HepG2 (cell line): ENCODE results near the gene NUDT22. TPM values are rescaled to one million over a fixed set of nuclear protein-coding genes. Genes with fewer than 3 reads are reported as not detected.

Source experiments
- ATAC-seq: fragments of 200-7000 bp; cut with Tn5 transposase; 3 replicates; pipeline ENCODE4 v1.9.1; 2020; ENCODE audit warnings: mild to moderate bottlenecking, moderate library complexity
- BruUV-seq: library from RNA; stranded (reverse); fragments of 400-500 nt; replicated peaks from 2 replicates; lab custom pipeline; 2021; lab: Mats Ljungman, UMichigan
- CTCF ChIA-PET: fragments of 300-600 bp; formaldehyde crosslinking; extraction: SDS; loops from one replicate; lab custom pipeline; 2021; ENCODE audit warnings: low total read pairs, inconsistent platforms, low intra/inter-chr PET ratio; lab: Yijun Ruan, JAX
- POLR2A ChIA-PET: fragments of 350-600 bp; sonication (Branson Sonifier 250); formaldehyde crosslinking; loops from one replicate; lab custom pipeline; 2020; ENCODE audit warnings: antibody characterized with exemption, inconsistent platforms; lab: Yijun Ruan, JAX
- DNase-seq: peaks from one replicate; pipeline ENCODE4 v3.0.0-alpha.2; 2015; ENCODE audit warnings: low spot score
- FAIRE-seq: peaks from 3 replicates; lab custom pipeline; 2011; peaks lifted over from hg19 to GRCh38; lab: Jason Lieb, UNC
- H2AFZ ChIP-seq: one replicate; pipeline ENCODE4 v1.6.1; 2011; ENCODE audit warnings: low read length, inconsistent platforms
- H3K27ac ChIP-seq: fragments of 300-600 bp; 3 replicates; pipeline ENCODE4 v1.8.0; 2011; ENCODE audit warnings: mixed run types, mild to moderate bottlenecking, mixed read lengths, low read length, inconsistent platforms; ENCODE audit not compliant: insufficient read depth; ENCODE audit errors: extremely low read length
- H3K27me3 ChIP-seq, 2 experiments: fragments of 200-600 bp in 1 of 2; 2 replicates in 1 of 2; 3 replicates in 1 of 2; pipeline versions ENCODE4 v1.6.0 to v1.8.0; 2011; ENCODE audit warnings: low read length in 2 of 2, mild to moderate bottlenecking in 2 of 2, moderate library complexity in 2 of 2, inconsistent platforms in 1 of 2; ENCODE audit not compliant: insufficient read depth in 2 of 2, control insufficient read depth in 1 of 2
- H3K36me3 ChIP-seq, 2 experiments: fragments of 200-600 bp in 1 of 2; replicated peaks in 1 of 2; 2 replicates in 1 of 2; 3 replicates in 1 of 2; pipeline versions ENCODE4 v1.5.1 to v1.8.0; 2011; ENCODE audit warnings: low read length in 2 of 2, inconsistent platforms in 1 of 2; ENCODE audit not compliant: insufficient read depth in 2 of 2, control insufficient read depth in 1 of 2
- H3K4me1 ChIP-seq: 2 replicates; pipeline ENCODE4 v1.5.1; 2012; ENCODE audit warnings: low read length, inconsistent platforms; ENCODE audit not compliant: insufficient read depth
- H3K4me2 ChIP-seq: 2 replicates; pipeline ENCODE4 v1.6.0; 2011; ENCODE audit warnings: low read depth, low read length, inconsistent platforms
- H3K4me3 ChIP-seq, 3 experiments: fragments of 200-600 bp in 1 of 3; sonication (generic), shearing (Covaris generic) in 1 of 3; replicated peaks in 1 of 3; 2 replicates each; pipeline ENCODE4 v1.5.1; 2011 to 2016; ENCODE audit warnings: low read length in 3 of 3, inconsistent platforms in 2 of 3, low read depth in 2 of 3, mild to moderate bottlenecking in 2 of 3, control low read depth in 1 of 3, mixed read lengths in 1 of 3; ENCODE audit not compliant: insufficient read depth in 1 of 3
- H3K79me2 ChIP-seq: one replicate; pipeline ENCODE4 v1.6.1; 2011; ENCODE audit warnings: low read length, inconsistent platforms; ENCODE audit not compliant: insufficient read depth
- H3K9ac ChIP-seq: 2 replicates; pipeline ENCODE4 v1.6.0; 2011; ENCODE audit warnings: mild to moderate bottlenecking, low read depth, low read length, inconsistent platforms; ENCODE audit not compliant: insufficient read depth
- H3K9me3 ChIP-seq: 2 replicates; pipeline ENCODE4 v1.5.1; 2012; ENCODE audit warnings: mild to moderate bottlenecking, low read length
- H4K20me1 ChIP-seq: 2 replicates; pipeline ENCODE4 v1.6.0; 2011; ENCODE audit warnings: inconsistent platforms, mild to moderate bottlenecking, low read length, moderate library complexity; ENCODE audit not compliant: insufficient read depth
- FOXK1 ChIP-seq: sonication (generic); formaldehyde crosslinking; IDR thresholded peaks from 2 replicates; pipeline ENCODE4 v1.4.0; 2020; ENCODE audit warnings: low read depth, missing genetic modification reagents, borderline replicate concordance
- POGZ ChIP-seq: sonication (generic); formaldehyde crosslinking; IDR thresholded peaks from 2 replicates; pipeline ENCODE4 v1.4.0; 2020; ENCODE audit warnings: mild to moderate bottlenecking, missing genetic modification reagents
- RXRB ChIP-seq: IDR thresholded peaks from 2 replicates; pipeline ENCODE4 v1.6.1; 2016; ENCODE audit warnings: borderline replicate concordance, missing genetic modification reagents, missing compliant biosample characterization
- TBL1XR1 ChIP-seq: fragments of 150-350 bp; IDR thresholded peaks from 2 replicates; pipeline ENCODE4 v1.6.1; 2014; ENCODE audit warnings: borderline replicate concordance, low read length; ENCODE audit not compliant: partially characterized antibody
- ZFP1 ChIP-seq: IDR thresholded peaks from 2 replicates; pipeline ENCODE4 v1.6.1; 2016
- ZNF225 ChIP-seq: sonication (generic); formaldehyde crosslinking; IDR thresholded peaks from 2 replicates; pipeline ENCODE4 v1.4.0; 2020; ENCODE audit warnings: mild to moderate bottlenecking, missing genetic modification reagents
- ZNF350 ChIP-seq: sonication (generic); formaldehyde crosslinking; IDR thresholded peaks from 2 replicates; pipeline ENCODE4 v1.4.0; 2020; ENCODE audit warnings: mild to moderate bottlenecking, low read depth, missing genetic modification reagents, borderline replicate concordance
- ZNF530 ChIP-seq: sonication (generic); formaldehyde crosslinking; IDR thresholded peaks from 2 replicates; pipeline ENCODE4 v1.5.0; 2020; ENCODE audit warnings: low read depth, mild to moderate bottlenecking, missing genetic modification reagents
- ZNF569 ChIP-seq: sonication (generic); formaldehyde crosslinking; IDR thresholded peaks from 2 replicates; pipeline ENCODE4 v1.5.0; 2020; ENCODE audit warnings: mild to moderate bottlenecking, missing genetic modification reagents, moderate library complexity, borderline replicate concordance
- ZNF652 ChIP-seq: IDR thresholded peaks from 2 replicates; pipeline ENCODE4 v1.6.1; 2016; ENCODE audit warnings: low read depth, borderline replicate concordance
- ZNF749 ChIP-seq: sonication (generic); formaldehyde crosslinking; IDR thresholded peaks from 2 replicates; pipeline ENCODE4 v1.8.0; 2022; ENCODE audit warnings: mild to moderate bottlenecking, missing genetic modification reagents, moderate library complexity, borderline replicate concordance
- WGBS: methylation state at CpG from one replicate; pipeline ENCODE4 v1.1.6; 2017; ENCODE audit warnings: low lambda C conversion rate; 5-methylcytosine and 5-hydroxymethylcytosine counted together
- in situ Hi-C: cut with HindIII; loops from 2 replicates; pipeline ENCODE4 v1.10.0; 2017; ENCODE audit warnings: low pct_unique_long_range_greater_than_20kb; ENCODE audit not compliant: extremely low pct_ligation_motif_present
- intact Hi-C: fragments of 100-400 bp; cut with micrococcal nuclease; formaldehyde crosslinking; loops from one replicate; pipeline ENCODE4 v1.10.0; 2022; ENCODE audit not compliant: unreplicated experiment
- polyA plus RNA-seq, 8 experiments: library from polyadenylated mRNA; depleted of rRNA in 3 of 8; stranded (reverse) in 7 of 8; unstranded in 1 of 8; fragments of >200 nt; fragmentation: Illumina TruSeq in 4 of 8; extraction: Trizol in 4 of 8; gene quantifications; 2 replicates each; pipeline versions ENCODE4 v1.2.1 to v1.2.3, GENCODE V29; 2011 to 2016; ENCODE audit warnings: low read depth in 4 of 8, missing spikeins in 1 of 8, mixed read lengths in 1 of 8; ENCODE audit not compliant: insufficient read depth in 1 of 8
- total RNA-seq, 5 experiments: library from RNA; depleted of rRNA; stranded (reverse); fragments of >200 nt; fragmentation: Illumina TruSeq; extraction: Trizol; gene quantifications; 2 replicates each; pipeline ENCODE4 v1.2.3, GENCODE V29; 2016; ENCODE audit warnings: low read depth in 1 of 5

The NUDT22 gene
- total and polyA plus RNA-seq, 2 of the 13 experiments (the other 11 are each of a cell fraction or from before 2014, with no cell fraction given), result 33.5 to 39.8 TPM

GRCh38 chr11:64255135-64256128 is 29.4 kb downstream of the NUDT22 start:
- Histone ChIP-seq H3K36me3 (peaks cover 13 to 30% of the 10 kb centered on the region in 2 experiments; a peak in 4 of 5 replicates), H3K9me3 (no peaks in the 10 kb centered on the region), H3K4me2 (no peak overlapping the region), H2AFZ (no peak overlapping the region), H3K27ac (no peak overlapping the region), H3K79me2 (peaks cover 7% of the 10 kb centered on the region), H3K27me3 (no peaks in the 10 kb centered on the region; a peak in 1 of 5 replicates), H3K4me1 (peaks cover 22% of the 10 kb centered on the region), H3K9ac (no peak overlapping the region), H3K4me3 (no peak overlapping the region), H4K20me1 (no peaks in the 10 kb centered on the region)
- BruUV-seq, result no TSS peak
- intact Hi-C loops (no loop called here), in situ Hi-C loops (no loop called here)
- ChIA-PET CTCF (no interaction called here), POLR2A (no interaction called here)
- 91% methylated on average over 15 of the region's 35 CpGs for WGBS
- no peak for ATAC-seq
- no peak for FAIRE-seq
- no peak for DNase-seq
- no peak for TF ChIP-seq ZNF530 (CRISPR knock-in tag)
- TF ChIP-seq ZNF569 (CRISPR knock-in tag), result no peak
- no peak for TF ChIP-seq RXRB
- no peak for TF ChIP-seq FOXK1 (CRISPR knock-in tag)
- no peak for TF ChIP-seq ZNF225 (CRISPR knock-in tag)
- no peak for TF ChIP-seq POGZ (CRISPR knock-in tag)
- TF ChIP-seq ZNF652, result no peak
- no peak for TF ChIP-seq ZNF350 (CRISPR knock-in tag)
- no peak for TF ChIP-seq ZNF749 (CRISPR knock-in tag)
- TF ChIP-seq TBL1XR1, result no peak
- no peak for TF ChIP-seq ZFP1 (CRISPR knock-in tag)
